Tibial nerve (tissue), 4 donors: Measurements from ENCODE around the gene LBX2.

Source experiments
- EP300 ChIP-seq, 2 donors: sonication (generic); formaldehyde crosslinking; IDR thresholded peaks; one replicate each; pipeline ENCODE4 v1.6.1; 2017; ENCODE audit warnings: antibody characterized with exemption in 2 of 2, mild to moderate bottlenecking in 1 of 2
- POLR2A ChIP-seq, 2 donors: fragments of 450-650 bp; IDR thresholded peaks; one replicate each; pipeline ENCODE4 v1.6.1; 2017; ENCODE audit warnings: antibody characterized with exemption in 2 of 2, mild to moderate bottlenecking in 2 of 2, moderate library complexity in 2 of 2
- TF ChIP-seq, protein P1 (sequence below), 5 experiments: fragments of 200-600 bp in 3 of 5; fragments of 450-650 bp in 2 of 5; sonication (generic) in 3 of 5; IDR thresholded peaks; one replicate each; pipeline ENCODE4 v1.5.1; 2016 to 2019; ENCODE audit warnings: antibody characterized with exemption in 5 of 5, mild to moderate bottlenecking in 3 of 5, moderate library complexity in 2 of 5

GRCh38 chr2:74516650-74517049 is 17.2 kb upstream of the LBX2 start:
- TF ChIP-seq, protein P1, sequence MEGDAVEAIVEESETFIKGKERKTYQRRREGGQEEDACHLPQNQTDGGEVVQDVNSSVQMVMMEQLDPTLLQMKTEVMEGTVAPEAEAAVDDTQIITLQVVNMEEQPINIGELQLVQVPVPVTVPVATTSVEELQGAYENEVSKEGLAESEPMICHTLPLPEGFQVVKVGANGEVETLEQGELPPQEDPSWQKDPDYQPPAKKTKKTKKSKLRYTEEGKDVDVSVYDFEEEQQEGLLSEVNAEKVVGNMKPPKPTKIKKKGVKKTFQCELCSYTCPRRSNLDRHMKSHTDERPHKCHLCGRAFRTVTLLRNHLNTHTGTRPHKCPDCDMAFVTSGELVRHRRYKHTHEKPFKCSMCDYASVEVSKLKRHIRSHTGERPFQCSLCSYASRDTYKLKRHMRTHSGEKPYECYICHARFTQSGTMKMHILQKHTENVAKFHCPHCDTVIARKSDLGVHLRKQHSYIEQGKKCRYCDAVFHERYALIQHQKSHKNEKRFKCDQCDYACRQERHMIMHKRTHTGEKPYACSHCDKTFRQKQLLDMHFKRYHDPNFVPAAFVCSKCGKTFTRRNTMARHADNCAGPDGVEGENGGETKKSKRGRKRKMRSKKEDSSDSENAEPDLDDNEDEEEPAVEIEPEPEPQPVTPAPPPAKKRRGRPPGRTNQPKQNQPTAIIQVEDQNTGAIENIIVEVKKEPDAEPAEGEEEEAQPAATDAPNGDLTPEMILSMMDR (IDR thresholded peaks at IDR 0.05): no peak
- no peak for TF ChIP-seq EP300 (IDR thresholded peaks at IDR 0.05)
- TF ChIP-seq POLR2A (IDR thresholded peaks at IDR 0.05): no peak
